Muscle layer of duodenum (tissue), 2 donors: Measurements from ENCODE around the gene PRUNE1.
A peak's percentile ranks its signal among the peaks of the same experiment; 100 is the strongest.

Source experiments
- H3K27ac ChIP-seq: one replicate; pipeline ENCODE4 v1.7.0; 2013; ENCODE audit warnings: mild to moderate bottlenecking, low read length
- H3K27me3 ChIP-seq: one replicate; pipeline ENCODE4 v1.7.0; 2013; ENCODE audit warnings: low read depth, mild to moderate bottlenecking, control low read depth, low read length
- H3K36me3 ChIP-seq, 2 donors: one replicate each; pipeline ENCODE4 v1.7.0; 2013; ENCODE audit warnings: low read length in 2 of 2, control low read depth in 1 of 2, mild to moderate bottlenecking in 1 of 2; ENCODE audit not compliant: insufficient read depth in 2 of 2, control insufficient read depth in 1 of 2
- H3K4me1 ChIP-seq, 2 donors: one replicate each; pipeline ENCODE4 v1.7.0; 2013; ENCODE audit warnings: low read length in 2 of 2, mild to moderate bottlenecking in 2 of 2, control low read depth in 1 of 2, moderate library complexity in 1 of 2; ENCODE audit not compliant: insufficient read depth in 2 of 2, control insufficient read depth in 1 of 2
- H3K4me3 ChIP-seq, 2 donors: one replicate each; pipeline ENCODE4 v1.7.0; 2013; ENCODE audit warnings: low read length in 2 of 2, low read depth in 1 of 2, mild to moderate bottlenecking in 1 of 2
- H3K9me3 ChIP-seq, 2 donors: one replicate each; pipeline ENCODE4 v1.7.0; 2013; ENCODE audit warnings: low read length in 2 of 2, control low read depth in 1 of 2, mild to moderate bottlenecking in 1 of 2; ENCODE audit not compliant: control insufficient read depth in 1 of 2
- donor health status: healthy.

Gene PRUNE1

DNA sequence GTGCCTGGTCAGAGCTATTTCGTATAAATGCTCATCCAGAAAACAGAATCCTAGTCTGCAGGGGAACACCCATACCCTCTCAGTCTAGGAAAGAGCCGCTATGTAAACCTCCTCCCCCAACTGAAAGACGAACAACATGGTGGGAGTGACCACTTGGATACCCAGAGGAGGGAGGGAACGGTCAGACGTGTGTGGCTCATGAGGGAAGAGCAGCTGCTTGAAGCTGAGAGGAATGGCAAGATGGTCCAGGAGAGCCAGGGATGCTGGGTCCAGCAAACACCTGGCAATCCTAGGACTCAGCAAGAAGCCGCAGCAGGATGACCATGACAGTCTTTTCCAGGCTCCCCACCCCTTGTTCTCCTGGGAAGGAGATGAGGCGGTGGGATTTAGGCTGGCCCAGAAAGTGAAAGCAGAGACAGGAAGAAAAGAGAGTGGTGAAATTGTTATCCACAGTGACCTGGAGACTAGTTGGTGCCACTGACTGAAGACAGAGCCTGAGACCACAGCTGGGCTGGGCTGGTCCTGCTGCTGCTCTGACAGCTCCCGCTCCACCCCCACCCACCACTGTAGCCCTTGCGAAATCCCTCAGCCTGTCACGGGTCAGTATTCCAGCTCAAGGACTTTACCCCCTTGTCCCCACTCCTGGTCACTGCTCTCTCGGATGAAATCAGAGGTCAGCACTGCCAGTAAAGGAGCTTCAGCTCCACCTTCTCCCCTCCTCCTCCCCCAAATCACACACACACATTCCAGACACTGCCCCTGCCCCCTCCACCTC, 37.3 kb upstream of the PRUNE1 start:
- peaks cover 33 to 39% of the 10 kb centered on the region in 2 donors for H3K4me1 ChIP-seq
- H3K9me3 ChIP-seq = no peaks in the 10 kb centered on the region
- H3K27ac ChIP-seq = peak overlapping the region; percentile 32
- peaks cover 29% of the 10 kb centered on the region in 2 donors for H3K36me3 ChIP-seq
- peak overlapping the region; percentile 23 to 42 for H3K4me3 ChIP-seq
- H3K27me3 ChIP-seq = no peaks in the 10 kb centered on the region

GRCh38 chr1:150971583-150972416, 36.4 kb upstream of the PRUNE1 start:
- Histone ChIP-seq H3K9me3 (no peaks in the 10 kb centered on the region), H3K4me1 (peaks cover 33 to 39% of the 10 kb centered on the region in 2 donors), H3K27me3 (no peaks in the 10 kb centered on the region), H3K4me3 (peak overlapping the region; percentile 23 to 87), H3K36me3 (peaks cover 21% of the 10 kb centered on the region in 2 donors), H3K27ac (peak overlapping the region; percentile 77)

DNA sequence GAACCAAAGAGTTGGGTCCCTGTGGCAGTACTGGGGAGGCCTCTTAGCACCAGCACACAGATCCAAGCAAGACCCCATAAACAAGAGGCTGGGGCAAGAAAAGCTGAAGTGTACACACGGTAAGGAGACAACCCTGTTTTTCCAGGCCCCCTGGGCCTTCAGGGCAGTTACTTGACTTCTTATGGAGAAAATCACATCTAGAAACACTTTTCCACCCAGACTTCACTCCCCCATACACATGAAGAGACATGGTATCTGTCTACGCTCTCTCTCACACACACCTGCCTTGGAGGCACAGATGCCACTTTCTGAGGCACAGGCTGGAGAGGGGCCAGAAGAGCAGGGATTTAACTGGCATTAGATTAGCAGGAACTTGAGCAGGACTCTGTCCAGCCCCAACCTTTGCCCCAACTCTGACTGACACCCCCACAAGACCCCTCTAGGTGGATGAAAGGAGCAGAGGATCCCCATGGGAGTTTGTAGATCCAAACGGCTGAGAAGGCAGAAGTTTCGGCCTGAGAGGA, 35.8 kb upstream of the PRUNE1 start:
- peak overlapping the region; percentile 78 to 87 for H3K4me3 ChIP-seq
- H3K36me3 ChIP-seq = peaks cover 14% of the 10 kb centered on the region in 2 donors
- no peaks in the 10 kb centered on the region for H3K27me3 ChIP-seq
- H3K4me1 ChIP-seq = peaks cover 35 to 39% of the 10 kb centered on the region in 2 donors
- H3K27ac ChIP-seq = peak overlapping the region; percentile 77
- no peaks in the 10 kb centered on the region for H3K9me3 ChIP-seq

- Histone ChIP-seq H3K27me3 (no peaks in the 10 kb centered on the region), H3K36me3 (peaks cover 5% of the 10 kb centered on the region in 2 donors), H3K4me1 (peaks cover 36 to 39% of the 10 kb centered on the region in 2 donors), H3K9me3 (no peaks in the 10 kb centered on the region), H3K4me3 (peak overlapping the region; percentile 78 to 87), H3K27ac (peak overlapping the region; percentile 77)
Observed at GRCh38 chr1:150973258-150973835, 34.9 kb upstream of the PRUNE1 start.

GRCh38 chr1:150973836-150974579, 34.2 kb upstream of the PRUNE1 start:
- no peaks in the 10 kb centered on the region for H3K9me3 ChIP-seq
- H3K4me1 ChIP-seq = peaks cover 36 to 41% of the 10 kb centered on the region in 2 donors
- H3K4me3 ChIP-seq = peak overlapping the region; percentile 78 to 87
- H3K27ac ChIP-seq = peak overlapping the region; percentile 77
- H3K27me3 ChIP-seq = no peaks in the 10 kb centered on the region
- H3K36me3 ChIP-seq = no peaks in the 10 kb centered on the region

DNA sequence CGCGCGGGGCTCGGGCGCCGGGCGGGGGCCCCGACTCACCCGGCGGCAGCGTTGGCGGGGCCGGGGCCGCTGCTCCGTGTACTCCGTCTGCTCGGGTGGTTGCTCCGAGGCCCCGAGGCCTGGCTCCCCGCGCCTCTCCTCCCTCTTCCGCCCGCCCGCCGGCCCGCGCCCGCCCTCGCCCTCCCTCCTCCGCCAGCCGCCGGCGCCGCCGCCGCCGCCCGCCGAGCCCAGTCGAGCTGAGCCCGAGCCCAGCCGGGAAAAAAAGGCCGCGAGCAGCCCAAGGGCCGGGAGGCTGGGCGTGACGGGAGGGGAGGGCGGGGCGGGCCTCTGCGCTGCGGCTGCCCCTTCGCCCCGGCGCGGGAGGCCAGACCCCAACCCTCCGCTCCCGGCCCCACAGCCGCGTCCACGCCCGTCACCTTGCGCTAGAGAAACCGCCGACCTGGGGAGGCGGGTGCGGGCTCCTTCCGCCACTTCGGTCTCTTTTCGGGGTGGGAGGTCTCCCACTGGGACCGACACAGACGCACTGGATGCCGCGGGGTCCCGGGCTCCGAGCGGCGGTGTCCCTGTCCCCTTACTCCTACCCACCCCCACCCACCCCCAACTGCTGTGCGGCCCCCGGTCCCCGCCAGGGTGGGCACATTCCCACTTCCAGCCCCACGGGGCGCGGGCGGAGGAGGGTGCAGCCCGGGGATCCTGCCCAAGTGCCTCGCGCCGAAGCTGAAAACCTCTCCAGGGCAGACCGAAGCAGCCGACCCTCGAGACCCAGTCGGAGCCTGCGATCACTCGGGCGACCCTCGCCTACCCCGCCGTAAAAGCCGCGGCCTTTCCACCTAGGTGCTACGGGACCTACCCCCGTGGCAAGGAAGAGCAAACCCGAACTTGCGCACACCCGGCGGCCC, 33.4 kb upstream of the PRUNE1 start, which contains the start of gene CERS2:
TSS of gene CERS2 (minus strand) at position 256 of the 899 bp plus-strand sequence. CDS start 5,745 bp downstream, outside the sequence.
- H3K27ac ChIP-seq = peak within 1 kb of the TSS; percentile 77
- H3K9me3 ChIP-seq = no peaks in the 10 kb centered on the region
- H3K4me1 ChIP-seq = peaks cover 39 to 41% of the 10 kb centered on the region in 2 donors
- H3K36me3 ChIP-seq = no peaks in the 10 kb centered on the region
- peak within 1 kb of the TSS; percentile 78 to 87 for H3K4me3 ChIP-seq
- no peaks in the 10 kb centered on the region for H3K27me3 ChIP-seq

DNA sequence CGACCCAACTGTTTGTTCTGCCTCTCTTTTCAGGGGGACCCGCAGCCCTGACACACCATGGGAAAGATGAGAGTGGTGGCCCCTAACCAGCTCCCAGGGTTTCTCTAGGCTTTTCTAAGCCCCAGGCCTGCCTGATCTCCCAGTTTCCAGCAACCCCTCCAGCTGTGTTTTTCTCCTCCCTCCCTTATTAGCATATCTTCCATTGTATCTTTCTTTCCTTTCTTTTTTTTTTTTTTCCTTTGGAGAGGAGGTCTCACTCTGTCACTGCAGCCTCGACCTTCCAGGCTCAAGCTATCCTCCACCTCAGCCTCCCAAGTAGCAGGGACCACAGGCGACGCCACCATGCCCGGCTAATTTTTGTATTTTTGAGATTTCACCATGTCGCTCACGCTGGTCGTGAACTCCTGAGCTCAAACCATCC, 31.8 kb upstream of the PRUNE1 start:
- no peak overlapping the region for H3K4me3 ChIP-seq
- no peaks in the 10 kb centered on the region for H3K9me3 ChIP-seq
- H3K36me3 ChIP-seq = no peaks in the 10 kb centered on the region
- H3K27me3 ChIP-seq = no peaks in the 10 kb centered on the region
- H3K4me1 ChIP-seq = peaks cover 26 to 28% of the 10 kb centered on the region in 2 donors
- H3K27ac ChIP-seq = no peak overlapping the region

GRCh38 chr1:150976879-150977694, 31.2 kb upstream of the PRUNE1 start:
- Histone ChIP-seq H3K4me3 (no peak overlapping the region), H3K4me1 (peaks cover 20 to 21% of the 10 kb centered on the region in 2 donors), H3K27me3 (no peaks in the 10 kb centered on the region), H3K27ac (peak overlapping the region; percentile 67), H3K9me3 (no peaks in the 10 kb centered on the region), H3K36me3 (no peaks in the 10 kb centered on the region)
